GM12891 (cell line): Measurements from ENCODE around the gene APCDD1.
"Not testable (repeated sequence)": the region's sequence is repeated elsewhere in the genome, so short reads cannot be mapped to it uniquely, and the experiment has no call there.

Experiments
- POLR2A ChIP-seq: IDR thresholded peaks from 2 replicates; pipeline ENCODE4 v1.6.1; 2011; ENCODE audit warnings: low read depth, low read length, control low read depth
- POLR2AphosphoS5 ChIP-seq: IDR thresholded peaks from 2 replicates; pipeline ENCODE4 v1.6.1; 2011; ENCODE audit warnings: low read depth, low read length, control low read depth
- POU2F2 ChIP-seq: IDR thresholded peaks from 2 replicates; pipeline ENCODE4 v1.6.1; 2011; ENCODE audit warnings: low read depth, mild to moderate bottlenecking, control low read depth, low read length, moderate library complexity
- SPI1 ChIP-seq: IDR thresholded peaks from 2 replicates; pipeline ENCODE4 v1.6.1; 2011; ENCODE audit warnings: low read depth, low read length, control low read depth
- TAF1 ChIP-seq: IDR thresholded peaks from 2 replicates; pipeline ENCODE4 v1.6.1; 2011; ENCODE audit warnings: low read depth, low read length, control low read depth

- TF ChIP-seq SPI1, POLR2AphosphoS5, POU2F2, POLR2A, TAF1: not testable (repeated sequence)
Measured at GRCh38 chr18:10539124-10539523, 84.7 kb downstream of the APCDD1 start.
